Measurements from ENCODE around the gene CYP26B1. TPM values are rescaled to one million over a fixed set of nuclear protein-coding genes. Genes with fewer than 3 reads are reported as not detected.

The CYP26B1 gene
- total and polyA plus RNA-seq, 2 of the 8 experiments (the other 6 are each of a cell fraction or from before 2014, with no cell fraction given): 0.06 to 0.69 TPM

DNA sequence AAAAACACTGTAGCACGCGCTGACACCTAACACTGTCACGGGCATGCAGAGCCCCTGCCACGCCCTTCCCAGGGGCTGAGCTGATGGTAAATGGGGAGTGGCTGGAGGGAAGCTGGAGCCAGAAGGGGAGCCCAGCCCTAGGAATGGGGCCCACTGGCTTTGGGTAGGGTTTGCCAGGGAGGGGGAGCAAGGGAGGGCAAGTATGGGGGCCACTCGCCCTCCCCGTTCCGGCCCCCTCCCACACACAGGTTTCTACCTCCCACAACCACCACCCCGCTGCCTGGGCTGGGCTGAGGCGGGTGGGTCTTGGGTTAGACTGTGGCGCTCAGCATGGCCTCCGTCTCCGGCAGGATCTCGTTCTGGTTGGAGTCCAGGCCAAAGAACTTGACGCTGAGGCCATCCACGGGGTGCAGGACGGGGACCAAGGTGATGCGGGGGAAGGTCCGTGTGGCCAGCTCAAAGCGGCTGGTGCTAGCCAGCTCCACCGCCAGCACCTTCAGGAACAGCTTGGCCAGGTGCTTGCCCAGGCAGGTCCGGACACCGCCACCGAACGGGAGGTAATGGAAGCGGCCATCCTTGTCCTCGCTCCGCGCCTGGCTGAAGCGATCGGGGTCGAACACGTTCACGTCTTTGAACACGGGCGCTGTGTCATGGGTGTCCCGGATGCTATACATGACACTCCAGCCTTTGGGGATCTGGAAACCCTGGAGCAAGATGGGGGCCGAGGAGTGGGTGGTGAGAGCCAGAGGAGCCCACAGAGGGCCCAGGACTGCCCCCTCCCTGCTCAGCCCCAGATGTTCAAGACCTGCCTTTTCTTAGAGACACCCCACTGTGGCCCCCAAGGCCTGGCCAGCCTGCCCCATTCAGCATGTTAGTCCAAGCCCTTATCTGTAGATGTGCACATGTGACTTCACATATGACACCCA is 15.5 kb downstream of the CYP26B1 start:
- Histone ChIP-seq H3K79me1 (ENCODE audit: low read depth, low read length) (no peaks in the 10 kb centered on the region), H3K9me3 (ENCODE audit: insufficient read depth in 2 of 2, low read depth in 1 of 2, low read length in 1 of 2) (no peaks in the 10 kb centered on the region), H3K79me2 (ENCODE audit: control insufficient read depth in 1 of 2, insufficient read depth in 2 of 2, low read length in 2 of 2) (no peaks in the 10 kb centered on the region), H3K23me2 (ENCODE audit: low read depth, low read length) (no peaks in the 10 kb centered on the region), H3K4me1 (replicated peaks in 1 of 4; ENCODE audit: control insufficient read depth in 3 of 4, insufficient read depth in 4 of 4, low read length in 3 of 4) (peaks cover 0 to 9% (median 6%) of the 10 kb centered on the region in 4 experiments; a peak in 5 of 7 replicates), H2BK120ac (replicated peaks; ENCODE audit: low read depth, low read length) (no peak overlapping the region), H2BK12ac (ENCODE audit: low read depth, low read length) (peak overlapping the region; percentile 50; the same call in 1 of the 2 replicates), H4K8ac (ENCODE audit: extremely low read depth, insufficient read depth, low read length) (peak overlapping the region; percentile 40; the same call in 1 of the 2 replicates), H3K27ac (ENCODE audit: low read depth, low read length) (no peak overlapping the region), H2BK15ac (ENCODE audit: low read length) (0 out of 2 replicates have a peak overlapping the region, but pooled peaks have one; percentile 61), H3K4ac (replicated peaks; ENCODE audit: insufficient read length, low read depth, low read length) (peak overlapping the region; percentile 50), H3K56ac (replicated peaks; ENCODE audit: insufficient read length, low read depth, low read length) (no peak overlapping the region), H3K9ac (replicated peaks in 1 of 4; ENCODE audit: extremely low read depth in 1 of 4, low read depth in 3 of 4, low read length in 3 of 4) (no peak overlapping the region), H4K20me1 (replicated peaks in 1 of 2; ENCODE audit: control insufficient read depth in 1 of 2, insufficient read depth in 2 of 2, low read length in 2 of 2) (no peaks in the 10 kb centered on the region), H3K4me3 (ENCODE audit: extremely low read depth in 1 of 4, insufficient read depth in 2 of 4, low read depth in 3 of 4, low read length in 4 of 4) (no peak overlapping the region), H2AFZ (ENCODE audit: low read length) (no peak overlapping the region), H3K23ac (ENCODE audit: insufficient read length) (no peak overlapping the region), H4K5ac (ENCODE audit: insufficient read length, low read depth, low read length) (no peak overlapping the region), H3K14ac (ENCODE audit: insufficient read length) (no peak overlapping the region), H3K36me3 (ENCODE audit: control insufficient read depth in 2 of 4, insufficient read depth in 4 of 4, low read length in 3 of 4) (no peaks in the 10 kb centered on the region), H2BK5ac (ENCODE audit: low read depth, low read length) (peak overlapping the region; percentile 35; the same call in 1 of the 2 replicates), H3K18ac (ENCODE audit: extremely low read depth, low read length) (peak overlapping the region; percentile 60; the same call in 1 of the 2 replicates), H3K4me2 (ENCODE audit: insufficient read depth in 1 of 2, low read depth in 2 of 2, low read length in 2 of 2) (no peak overlapping the region), H2BK20ac (ENCODE audit: low read length) (0 out of 2 replicates have a peak overlapping the region, but pooled peaks have one; percentile 72), H2AK5ac (ENCODE audit: low read depth, low read length) (no peak overlapping the region), H4K91ac (replicated peaks; ENCODE audit: insufficient read length, low read length) (peak overlapping the region; percentile 79), H3K27me3 (replicated peaks in 1 of 4; ENCODE audit: control insufficient read depth in 3 of 4, extremely low read depth in 1 of 4, insufficient read depth in 3 of 4, low read length in 3 of 4) (peaks cover 0 to 4% (median 0%) of the 10 kb centered on the region in 4 experiments; a peak in 1 of 7 replicates)
- WGBS, 2 experiments (ENCODE audit: extremely low coverage in 1 of 2, insufficient coverage in 1 of 2, insufficient read length in 1 of 2, insufficient replicate concordance in 2 of 2, low coverage in 1 of 2, low lambda C conversion rate in 2 of 2, missing lambda C conversion rate in 1 of 2): 90% methylated on average over 32 of the region's 37 CpGs; no CpG with 5 or more reads in 1 of the 2 experiments
- DNase-seq (ENCODE audit: low read depth in 1 of 2, low spot score in 2 of 2) (peak in 1 of 2 experiments; percentile 37), FAIRE-seq (no peak)
- ChIA-PET CTCF (ENCODE audit: partially characterized antibody) (interaction anchor here (0.5 to 9.5 kb wide), 10 partner anchors 17 to 1166 kb away, joined by 3 to 70 read pairs (median 3); no protein-coding TSS in a partner anchor), POLR2A (ENCODE audit: partially characterized antibody) (no interaction called here)
- TF ChIP-seq KDM5A (IDR thresholded peaks at IDR 0.05; ENCODE audit: low read length): no peak
- no peak for TF ChIP-seq BACH1 (IDR thresholded peaks at IDR 0.05; ENCODE audit: low read length)
- TF ChIP-seq TEAD4 (IDR thresholded peaks at IDR 0.05; ENCODE audit: low read depth, low read length): no peak
- no peak for TF ChIP-seq KDM1A (IDR thresholded peaks at IDR 0.05; ENCODE audit: borderline replicate concordance, low read length)
- TF ChIP-seq BCL11A (IDR thresholded peaks at IDR 0.05; ENCODE audit: low read depth in 2 of 2, low read length in 2 of 2): no peak
- TF ChIP-seq, protein P1, sequence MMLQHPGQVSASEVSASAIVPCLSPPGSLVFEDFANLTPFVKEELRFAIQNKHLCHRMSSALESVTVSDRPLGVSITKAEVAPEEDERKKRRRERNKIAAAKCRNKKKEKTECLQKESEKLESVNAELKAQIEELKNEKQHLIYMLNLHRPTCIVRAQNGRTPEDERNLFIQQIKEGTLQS (IDR thresholded peaks at IDR 0.05; ENCODE audit: insufficient read depth, low read depth, low read length): no peak
- TF ChIP-seq RNF2 (IDR thresholded peaks at IDR 0.05; ENCODE audit: borderline replicate concordance, low read depth, low read length, missing control alignments, poor library complexity, severe bottlenecking): no peak
- TF ChIP-seq SAP30 (IDR thresholded peaks at IDR 0.05; ENCODE audit: insufficient read depth, insufficient replicate concordance, low read length): no peak
- no peak for TF ChIP-seq NRF1 (IDR thresholded peaks at IDR 0.05; ENCODE audit: low read depth, low read length)
- no peak for TF ChIP-seq NANOG (IDR thresholded peaks at IDR 0.05; ENCODE audit: insufficient read depth, low read depth, low read length, poor library complexity, severe bottlenecking)

All from H1 (cell line).